ENCODE data around the gene PANX1.

PANX1 gene

DNA sequence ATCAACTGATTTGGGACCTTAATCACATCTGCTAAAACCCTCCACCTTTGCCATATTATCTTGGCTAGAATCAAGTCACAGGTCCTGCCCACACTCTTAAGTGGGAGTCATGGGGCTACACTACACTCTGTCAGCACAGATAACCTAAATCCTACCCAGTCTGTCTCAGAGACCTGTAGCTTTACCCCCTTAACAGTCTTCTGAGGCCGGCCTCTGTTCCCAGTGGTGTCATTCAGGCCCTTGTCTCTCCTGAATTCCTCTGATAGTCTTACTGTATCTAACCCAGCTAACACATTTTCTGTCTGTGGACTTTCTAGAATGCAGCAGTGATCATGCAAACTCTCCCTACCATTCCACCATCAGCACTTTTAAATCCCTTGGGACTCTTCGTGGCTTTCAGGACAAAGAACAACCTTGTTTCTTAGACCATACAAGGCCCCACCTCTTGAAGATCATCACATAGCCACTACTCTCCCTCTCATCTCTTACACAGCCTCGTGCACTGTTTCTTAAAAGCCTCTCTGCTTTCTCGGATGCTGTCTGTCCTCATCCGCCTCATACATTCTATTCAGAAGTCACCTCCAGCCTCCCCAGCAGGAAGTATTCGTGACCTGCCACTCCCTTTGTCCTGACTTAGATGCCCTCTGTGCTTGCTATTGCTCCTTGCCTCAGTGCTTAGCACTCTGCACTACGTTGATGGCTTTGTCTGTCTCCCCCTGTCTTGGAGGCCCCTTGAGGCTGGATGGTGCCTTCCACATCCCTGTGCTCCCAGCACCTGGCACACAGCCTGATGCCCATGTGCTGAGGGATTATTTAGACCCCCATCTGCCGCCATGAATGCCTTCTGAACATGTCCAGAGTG, 57.9 kb downstream of the PANX1 start:
- peaks cover 9% of the 10 kb centered on the region for H3K36me3 ChIP-seq (ENCODE audit: insufficient read depth, low read length)
- H3K9ac ChIP-seq (ENCODE audit: low read depth, low read length), result no peak overlapping the region
- H3K27me3 ChIP-seq (ENCODE audit: control insufficient read depth, insufficient read depth, low read length), result no peaks in the 10 kb centered on the region
- no peak overlapping the region for H3K4me2 ChIP-seq (ENCODE audit: low read length)
- no peaks in the 10 kb centered on the region for H3K9me3 ChIP-seq (replicated peaks; ENCODE audit: low read length)
- H3K4me1 ChIP-seq (ENCODE audit: control insufficient read depth, insufficient read depth, low read length), result peaks cover 13% of the 10 kb centered on the region
- H3K4me3 ChIP-seq (ENCODE audit: low read length), result no peak overlapping the region

DNA sequence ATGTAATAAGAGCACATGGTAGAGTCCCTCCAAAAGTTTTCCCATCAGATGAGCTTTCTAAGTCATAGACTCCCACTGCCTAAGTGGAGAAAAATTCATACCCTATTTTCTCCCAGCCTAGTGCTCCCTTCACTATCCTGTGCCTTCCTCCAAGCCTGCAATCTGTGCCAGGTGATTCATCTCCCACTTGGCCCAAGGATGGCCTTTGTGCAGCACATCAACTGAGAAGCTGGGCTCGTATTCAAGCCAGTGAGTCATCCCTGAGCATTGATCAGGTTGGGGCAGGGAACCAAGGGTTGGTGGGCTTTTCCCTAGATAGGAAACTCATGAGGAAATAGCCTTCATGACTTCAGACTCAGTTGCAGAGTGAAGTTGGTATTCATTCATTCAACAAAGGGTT, 64.6 kb downstream of the PANX1 start:
- Histone ChIP-seq H3K27me3 (ENCODE audit: control insufficient read depth, insufficient read depth, low read length) (no peaks in the 10 kb centered on the region), H3K4me2 (ENCODE audit: low read length) (no peak overlapping the region), H3K4me3 (ENCODE audit: low read length) (no peak overlapping the region), H3K4me1 (ENCODE audit: control insufficient read depth, insufficient read depth, low read length) (peaks cover 10% of the 10 kb centered on the region), H3K9me3 (replicated peaks; ENCODE audit: low read length) (no peaks in the 10 kb centered on the region), H3K9ac (ENCODE audit: low read depth, low read length) (no peak overlapping the region), H3K36me3 (ENCODE audit: insufficient read depth, low read length) (no peaks in the 10 kb centered on the region)

DNA sequence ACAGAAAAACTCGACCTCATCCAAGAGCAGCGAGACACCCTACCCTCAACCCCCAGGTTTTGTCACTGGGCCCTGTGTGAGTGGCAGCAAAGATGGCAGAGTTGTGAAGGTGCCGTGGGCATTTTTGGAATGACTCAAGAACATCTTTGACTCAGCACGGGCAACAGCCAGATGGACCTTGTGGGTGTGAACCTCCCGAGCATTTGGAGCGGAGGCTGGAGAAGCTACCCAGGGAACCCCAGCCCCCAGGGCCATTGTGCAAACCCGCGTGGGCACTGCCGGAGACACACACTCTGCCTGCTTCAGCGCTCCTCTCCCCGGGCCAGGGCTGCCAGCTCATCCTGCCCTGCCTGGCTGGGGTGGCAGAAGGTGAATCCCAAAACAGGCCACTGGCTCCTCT, 66.1 kb downstream of the PANX1 start:
- Histone ChIP-seq H3K27me3 (ENCODE audit: control insufficient read depth, insufficient read depth, low read length) (no peaks in the 10 kb centered on the region), H3K4me3 (ENCODE audit: low read length) (no peak overlapping the region), H3K4me2 (ENCODE audit: low read length) (no peak overlapping the region), H3K4me1 (ENCODE audit: control insufficient read depth, insufficient read depth, low read length) (peaks cover 10% of the 10 kb centered on the region), H3K36me3 (ENCODE audit: insufficient read depth, low read length) (no peaks in the 10 kb centered on the region), H3K9me3 (replicated peaks; ENCODE audit: low read length) (no peaks in the 10 kb centered on the region), H3K9ac (ENCODE audit: low read depth, low read length) (no peak overlapping the region)

DNA sequence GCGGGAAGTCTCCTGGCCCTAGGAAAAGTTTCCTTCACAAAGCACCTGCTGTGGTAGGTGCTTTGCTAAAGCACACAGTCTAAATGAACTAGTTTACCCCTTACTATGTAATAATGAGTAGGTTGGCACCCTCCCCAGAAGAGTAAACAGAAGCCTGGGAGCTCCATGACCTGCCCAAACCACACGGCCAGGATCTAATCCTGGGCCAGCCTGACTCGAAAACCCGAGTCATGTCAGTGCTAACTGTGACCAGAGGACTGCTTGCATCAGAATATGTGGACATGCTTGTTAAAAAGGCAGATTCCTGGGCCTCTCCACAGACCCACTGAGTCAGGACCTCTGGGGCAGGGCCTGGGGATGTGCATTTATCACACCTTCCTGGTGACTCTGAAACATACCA, 67.7 kb downstream of the PANX1 start:
- Histone ChIP-seq H3K4me3 (ENCODE audit: low read length) (no peak overlapping the region), H3K4me2 (ENCODE audit: low read length) (no peak overlapping the region), H3K36me3 (ENCODE audit: insufficient read depth, low read length) (no peaks in the 10 kb centered on the region), H3K9ac (ENCODE audit: low read depth, low read length) (no peak overlapping the region), H3K4me1 (ENCODE audit: control insufficient read depth, insufficient read depth, low read length) (peaks cover 10% of the 10 kb centered on the region), H3K9me3 (replicated peaks; ENCODE audit: low read length) (no peaks in the 10 kb centered on the region), H3K27me3 (ENCODE audit: control insufficient read depth, insufficient read depth, low read length) (no peaks in the 10 kb centered on the region)

DNA sequence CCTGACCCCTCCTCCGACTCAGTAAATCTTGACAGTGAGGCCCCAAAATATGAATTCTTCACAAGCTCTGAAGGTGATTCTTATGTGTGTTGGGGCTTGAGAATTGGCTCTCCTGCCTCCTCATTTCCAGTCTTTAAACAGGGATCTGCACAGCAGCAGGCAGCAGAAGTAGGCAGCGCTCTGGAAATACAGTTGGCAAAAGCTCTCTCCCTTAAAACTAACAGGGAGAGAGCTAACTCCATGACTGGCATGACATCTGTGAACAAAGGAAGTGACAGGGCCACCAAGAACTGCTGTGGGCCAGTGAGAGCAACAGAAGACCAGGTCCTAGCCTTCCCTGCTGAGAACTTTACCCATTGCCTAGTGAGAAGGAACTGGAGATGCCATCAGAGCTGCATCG, 70.1 kb downstream of the PANX1 start:
- H3K36me3 ChIP-seq (ENCODE audit: insufficient read depth, low read length), result no peaks in the 10 kb centered on the region
- H3K4me3 ChIP-seq (ENCODE audit: low read length), result no peak overlapping the region
- no peaks in the 10 kb centered on the region for H3K9me3 ChIP-seq (replicated peaks; ENCODE audit: low read length)
- H3K27me3 ChIP-seq (ENCODE audit: control insufficient read depth, insufficient read depth, low read length), result no peaks in the 10 kb centered on the region
- no peak overlapping the region for H3K4me2 ChIP-seq (ENCODE audit: low read length)
- no peak overlapping the region for H3K9ac ChIP-seq (ENCODE audit: low read depth, low read length)
- no peaks in the 10 kb centered on the region for H3K4me1 ChIP-seq (ENCODE audit: control insufficient read depth, insufficient read depth, low read length)

DNA sequence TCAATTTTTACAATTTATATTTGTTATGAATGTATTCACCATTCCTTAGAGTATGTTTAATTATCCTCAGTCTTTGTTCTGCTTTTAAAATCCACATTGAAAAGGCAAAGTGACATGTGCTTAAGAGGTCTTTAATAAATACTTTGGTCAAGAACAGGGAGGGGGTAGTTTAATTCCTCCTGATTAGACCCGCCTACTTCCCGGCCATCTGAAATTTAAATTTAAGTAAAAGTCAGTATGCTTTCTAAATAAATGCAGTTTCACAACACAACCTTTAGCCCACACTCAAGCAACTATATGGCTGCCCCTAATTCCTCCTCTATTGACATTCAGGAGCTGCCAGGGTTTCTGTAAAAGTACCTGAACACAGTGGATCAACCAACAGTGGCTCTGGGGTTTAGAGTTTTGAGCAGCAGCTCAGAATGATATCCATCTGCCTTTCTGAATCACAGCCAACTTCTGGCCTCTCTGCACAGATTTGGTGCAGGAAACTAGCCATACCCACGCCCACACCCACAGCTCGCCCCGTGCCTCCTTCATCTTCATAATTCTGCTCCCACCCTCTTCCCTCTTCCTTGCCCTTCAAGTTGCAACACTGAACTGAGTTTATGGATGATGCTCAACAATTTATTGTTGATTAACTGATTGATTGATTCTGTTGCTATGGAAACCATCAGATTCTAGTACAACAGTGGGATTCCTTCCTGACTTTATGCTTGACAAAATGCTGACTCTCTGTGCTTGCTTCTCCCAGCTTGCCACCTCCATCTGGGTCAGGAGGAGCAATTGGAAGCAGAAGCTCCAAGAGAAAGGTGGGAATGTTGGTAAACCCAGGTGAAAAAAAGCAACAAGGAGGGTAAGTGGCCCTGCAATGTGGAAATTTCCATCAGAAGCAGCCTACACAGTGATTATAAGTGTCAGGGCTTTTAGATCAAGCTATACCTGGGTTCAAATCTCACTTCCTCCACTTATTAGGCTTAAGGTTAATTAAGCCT, 70.8 kb downstream of the PANX1 start:
- no peak overlapping the region for H3K4me2 ChIP-seq (ENCODE audit: low read length)
- H3K4me3 ChIP-seq (ENCODE audit: low read length), result no peak overlapping the region
- no peaks in the 10 kb centered on the region for H3K4me1 ChIP-seq (ENCODE audit: control insufficient read depth, insufficient read depth, low read length)
- H3K27me3 ChIP-seq (ENCODE audit: control insufficient read depth, insufficient read depth, low read length), result no peaks in the 10 kb centered on the region
- H3K9me3 ChIP-seq (replicated peaks; ENCODE audit: low read length), result no peaks in the 10 kb centered on the region
- no peak overlapping the region for H3K9ac ChIP-seq (ENCODE audit: low read depth, low read length)
- H3K36me3 ChIP-seq (ENCODE audit: insufficient read depth, low read length), result no peaks in the 10 kb centered on the region

DNA sequence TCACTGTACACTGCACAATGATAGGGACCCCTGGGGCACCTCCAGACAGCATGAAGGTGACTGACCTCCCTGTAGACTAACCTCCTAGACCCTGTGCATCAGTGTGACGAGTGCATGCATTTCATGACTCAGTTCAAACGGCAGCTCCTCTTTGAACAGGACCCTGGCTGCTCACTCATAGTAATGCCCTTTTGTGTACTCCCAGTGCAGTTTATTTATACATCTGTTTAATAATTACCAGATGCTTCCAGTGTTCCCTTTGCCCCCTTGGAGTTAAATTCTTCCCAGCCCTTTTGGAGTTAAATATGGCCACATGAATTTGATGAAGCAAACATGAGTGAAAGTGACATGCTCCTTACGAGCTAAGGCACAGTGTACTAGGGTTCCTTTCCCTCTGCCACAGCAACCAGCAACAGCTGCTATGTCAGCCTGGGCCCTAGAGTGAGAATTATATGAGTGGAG, 72.4 kb downstream of the PANX1 start:
- H3K27me3 ChIP-seq (ENCODE audit: control insufficient read depth, insufficient read depth, low read length), result no peaks in the 10 kb centered on the region
- H3K36me3 ChIP-seq (ENCODE audit: insufficient read depth, low read length), result no peaks in the 10 kb centered on the region
- no peaks in the 10 kb centered on the region for H3K9me3 ChIP-seq (replicated peaks; ENCODE audit: low read length)
- H3K4me1 ChIP-seq (ENCODE audit: control insufficient read depth, insufficient read depth, low read length), result no peaks in the 10 kb centered on the region
- no peak overlapping the region for H3K4me2 ChIP-seq (ENCODE audit: low read length)
- H3K9ac ChIP-seq (ENCODE audit: low read depth, low read length), result no peak overlapping the region
- no peak overlapping the region for H3K4me3 ChIP-seq (ENCODE audit: low read length)

DNA sequence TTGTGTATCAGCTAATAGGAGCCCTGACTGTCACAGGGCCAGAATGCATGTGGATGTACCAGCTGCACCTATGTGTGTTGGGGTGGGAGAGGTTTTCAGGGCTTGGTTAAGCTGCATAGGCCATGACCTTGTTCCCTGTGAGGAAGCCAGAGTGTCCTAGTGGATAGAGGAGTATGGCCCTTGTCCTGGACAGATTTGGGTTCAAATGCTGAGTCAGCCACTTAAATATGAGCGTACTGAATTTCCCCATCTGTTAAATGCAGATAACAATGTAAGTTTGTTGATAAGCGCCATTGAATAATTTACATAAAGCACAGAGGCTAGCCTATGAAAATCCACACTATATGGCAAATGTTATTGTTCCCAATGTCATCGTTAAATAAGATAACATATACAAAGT, 74.4 kb downstream of the PANX1 start:
- Histone ChIP-seq H3K4me1 (ENCODE audit: control insufficient read depth, insufficient read depth, low read length) (no peaks in the 10 kb centered on the region), H3K36me3 (ENCODE audit: insufficient read depth, low read length) (no peaks in the 10 kb centered on the region), H3K4me3 (ENCODE audit: low read length) (no peak overlapping the region), H3K9ac (ENCODE audit: low read depth, low read length) (no peak overlapping the region), H3K27me3 (ENCODE audit: control insufficient read depth, insufficient read depth, low read length) (no peaks in the 10 kb centered on the region), H3K9me3 (replicated peaks; ENCODE audit: low read length) (no peaks in the 10 kb centered on the region), H3K4me2 (ENCODE audit: low read length) (no peak overlapping the region)

DNA sequence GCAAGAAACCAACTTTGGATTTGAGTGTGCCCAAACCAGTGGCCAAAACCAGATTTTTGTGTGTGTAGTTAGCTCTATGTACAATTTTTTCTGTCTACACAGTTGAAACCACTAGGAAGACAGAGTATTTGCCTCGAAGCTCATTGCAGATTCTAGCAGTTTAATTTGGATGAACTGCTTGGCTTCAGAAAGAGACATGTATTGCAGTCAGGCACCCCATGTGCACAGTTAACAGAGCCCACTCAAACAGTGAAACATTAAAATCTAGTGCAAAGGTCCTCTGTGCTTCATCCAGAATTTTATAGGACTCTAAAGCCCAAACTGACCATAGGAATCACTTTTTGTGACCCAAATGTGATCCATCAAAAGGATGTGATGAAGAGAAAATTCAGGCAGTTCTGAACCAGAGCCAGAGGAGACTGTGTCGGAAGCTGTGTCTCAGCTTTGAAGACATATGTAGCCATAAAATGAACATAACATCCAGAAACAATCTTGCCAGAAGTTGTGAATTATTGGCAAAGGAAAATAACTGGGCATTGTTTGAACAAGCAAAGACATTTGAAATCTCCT, 82.7 kb downstream of the PANX1 start:
- Histone ChIP-seq H3K4me2 (ENCODE audit: low read length) (no peak overlapping the region), H3K4me1 (ENCODE audit: control insufficient read depth, insufficient read depth, low read length) (no peaks in the 10 kb centered on the region), H3K9me3 (replicated peaks; ENCODE audit: low read length) (no peaks in the 10 kb centered on the region), H3K9ac (ENCODE audit: low read depth, low read length) (no peak overlapping the region), H3K27me3 (ENCODE audit: control insufficient read depth, insufficient read depth, low read length) (no peaks in the 10 kb centered on the region), H3K36me3 (ENCODE audit: insufficient read depth, low read length) (no peaks in the 10 kb centered on the region), H3K4me3 (ENCODE audit: low read length) (no peak overlapping the region)

DNA sequence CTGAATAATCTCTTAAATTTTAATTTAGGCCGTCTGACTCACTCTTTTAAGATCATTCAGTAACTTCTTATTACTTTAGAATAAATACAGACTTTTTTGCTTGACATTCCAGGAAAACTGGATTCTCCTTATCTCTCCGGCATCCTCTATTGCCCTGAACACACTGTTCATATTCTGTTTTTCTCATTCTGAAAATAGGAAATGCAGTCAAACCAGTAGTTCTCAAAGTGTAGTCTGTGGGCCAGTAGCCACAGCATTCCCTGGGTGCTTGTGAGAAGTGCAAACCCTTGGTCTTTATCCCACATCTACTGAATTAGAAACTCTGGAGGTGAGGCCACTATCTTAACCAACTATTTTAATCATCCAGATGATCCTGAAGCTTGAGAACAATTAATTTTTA, 84.3 kb downstream of the PANX1 start:
- Histone ChIP-seq H3K27me3 (ENCODE audit: control insufficient read depth, insufficient read depth, low read length) (no peaks in the 10 kb centered on the region), H3K4me2 (ENCODE audit: low read length) (no peak overlapping the region), H3K4me3 (ENCODE audit: low read length) (no peak overlapping the region), H3K36me3 (ENCODE audit: insufficient read depth, low read length) (no peaks in the 10 kb centered on the region), H3K9ac (ENCODE audit: low read depth, low read length) (no peak overlapping the region), H3K9me3 (replicated peaks; ENCODE audit: low read length) (no peaks in the 10 kb centered on the region), H3K4me1 (ENCODE audit: control insufficient read depth, insufficient read depth, low read length) (no peaks in the 10 kb centered on the region)

DNA sequence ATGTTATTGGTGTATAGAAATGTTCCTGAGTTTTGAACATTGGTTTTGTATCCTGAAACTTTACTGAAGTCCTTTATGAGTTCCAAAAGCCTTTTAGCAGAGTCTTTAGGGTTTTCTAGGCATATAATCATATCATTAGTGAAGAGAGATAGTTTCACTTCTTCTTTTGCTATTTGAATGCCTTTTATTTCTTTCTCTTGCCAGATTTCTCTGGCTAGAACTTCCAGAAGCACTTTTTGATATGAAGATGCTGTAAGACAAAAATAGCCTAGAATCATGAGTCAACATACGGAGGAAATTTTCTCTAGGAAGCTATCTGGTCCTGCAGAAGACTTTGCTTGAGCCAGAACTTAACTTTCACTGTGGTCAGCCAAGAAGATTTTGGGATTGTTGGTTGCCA, 89.1 kb downstream of the PANX1 start:
- H3K9me3 ChIP-seq (replicated peaks; ENCODE audit: low read length), result peaks cover 7% of the 10 kb centered on the region
- no peak overlapping the region for H3K4me2 ChIP-seq (ENCODE audit: low read length)
- H3K36me3 ChIP-seq (ENCODE audit: insufficient read depth, low read length), result no peaks in the 10 kb centered on the region

More for the DNA sequence above, 89.1 kb downstream of the PANX1 start:
- no peak overlapping the region for H3K4me3 ChIP-seq (ENCODE audit: low read length)
- H3K9ac ChIP-seq (ENCODE audit: low read depth, low read length), result no peak overlapping the region
- H3K27me3 ChIP-seq (ENCODE audit: control insufficient read depth, insufficient read depth, low read length), result no peaks in the 10 kb centered on the region
- no peaks in the 10 kb centered on the region for H3K4me1 ChIP-seq (ENCODE audit: control insufficient read depth, insufficient read depth, low read length)
